ENCODE data around the gene LTA. TPM values are rescaled to one million over a fixed set of nuclear protein-coding genes. Genes with fewer than 3 reads are reported as not detected.

The LTA gene
- total RNA-seq, 2 donors from 2014 or later = 1.2 TPM; not detected in 1

DNA sequence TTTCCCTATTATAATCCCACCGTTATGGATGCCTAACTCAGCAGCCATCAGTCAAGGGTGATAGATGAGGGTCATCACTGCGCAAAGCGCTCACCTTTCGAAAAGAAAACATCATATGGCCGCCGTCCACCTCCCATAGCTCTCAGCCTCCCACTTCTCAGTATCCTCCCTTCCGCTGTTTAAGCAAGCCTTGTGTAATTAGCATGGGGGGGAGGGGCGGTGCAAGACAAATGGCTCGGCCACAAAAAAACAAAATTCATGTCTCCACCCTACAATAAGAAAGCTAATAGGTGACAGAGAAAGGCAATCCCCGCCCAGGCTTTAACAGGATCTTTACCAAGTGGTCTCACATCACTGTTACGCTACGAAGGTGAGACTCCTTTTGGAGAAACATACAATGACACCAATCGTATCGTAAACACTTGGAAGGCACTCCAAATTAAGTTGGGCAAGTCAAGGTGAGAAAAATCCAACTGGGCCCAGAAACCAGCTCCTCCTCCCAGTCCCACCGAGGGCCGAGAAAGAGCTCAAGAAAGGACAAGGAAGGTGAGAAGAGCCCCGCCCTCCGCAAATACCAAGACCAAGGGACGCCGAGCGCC is 30.9 kb upstream of the LTA start:
- intact Hi-C loops (cut with DNase I) = no loop called here

DNA sequence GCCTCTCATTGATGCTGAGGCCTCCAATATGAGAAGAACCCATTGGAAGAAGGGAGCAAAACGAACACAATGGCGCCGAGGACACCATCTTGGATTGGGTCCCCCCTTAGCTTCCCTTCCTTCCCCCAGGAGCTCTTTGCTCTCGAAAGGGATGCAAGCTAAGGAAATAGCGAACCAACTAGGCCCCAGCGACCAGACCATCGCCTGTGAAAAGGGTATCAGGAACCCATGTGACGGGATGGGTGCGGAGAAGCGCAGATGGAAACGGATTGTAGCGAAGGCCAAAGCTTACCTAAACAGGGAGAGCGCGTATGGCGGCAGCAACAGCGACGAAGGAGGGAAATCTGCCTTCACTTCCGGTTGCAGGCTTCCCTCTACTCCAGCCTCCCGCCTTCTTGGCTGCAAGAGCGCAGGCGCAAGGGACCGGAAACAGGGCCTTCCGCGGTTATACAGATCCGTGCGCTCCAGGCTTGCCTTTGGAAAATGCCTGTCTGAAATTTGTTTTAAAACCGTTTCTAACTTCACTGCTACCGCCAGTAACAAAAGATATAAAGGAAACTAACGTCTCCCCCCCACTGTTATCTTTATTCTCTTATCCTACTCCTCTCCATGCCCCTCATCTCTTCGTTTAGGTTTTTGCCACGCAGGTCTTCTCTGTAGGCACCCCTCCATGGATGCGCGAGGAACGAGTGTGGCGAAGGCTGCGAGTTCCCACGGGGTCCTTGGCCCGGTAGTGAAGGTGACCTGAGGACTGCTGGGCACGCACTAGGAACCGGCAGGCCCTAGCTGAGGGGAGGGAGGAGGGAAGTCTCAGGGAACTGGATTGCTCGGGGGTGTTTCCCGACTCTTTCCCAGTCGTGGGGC is 30.2 kb upstream of the LTA start, which contains the start of gene DDX39B:
TSS of gene DDX39B (minus strand) at position 346 of the 864 bp plus-strand sequence. CDS start 1,471 bp downstream, outside the sequence.
- Histone ChIP-seq H3K27me3 (replicated peaks; ENCODE audit: insufficient read depth) (no peaks in the 10 kb centered on the region), H3K9me3 (no peaks in the 10 kb centered on the region), H3K36me3 (peaks cover 0 to 7% of the 10 kb centered on the region in 2 donors), H3K4me3 (peak within 1 kb of the TSS; percentile 55 to 68), H3K27ac (peak within 1 kb of the TSS; percentile 97), H3K4me1 (replicated peaks) (peaks cover 21% of the 10 kb centered on the region)
- TF ChIP-seq CTCF (IDR thresholded peaks at IDR 0.05) (no peak), POLR2AphosphoS5 (IDR thresholded peaks at IDR 0.05) (peak; percentile 95), POLR2A (IDR thresholded peaks at IDR 0.05) (peak; percentile 82)
- intact Hi-C loops (cut with DNase I) = no loop called here
- peak; percentile 96 for DNase-seq (ENCODE audit: low spot score)
- under 1% methylated on average over 42 of the region's 43 CpGs for WGBS

More for the DNA sequence above, 30.9 kb upstream of the LTA start:
- TF ChIP-seq POLR2A (IDR thresholded peaks at IDR 0.05) = no peak
- TF ChIP-seq CTCF (IDR thresholded peaks at IDR 0.05) = no peak
- no peak for TF ChIP-seq POLR2AphosphoS5 (IDR thresholded peaks at IDR 0.05)
- H3K27ac ChIP-seq = peak overlapping the region; percentile 97
- WGBS = under 1% methylated on average over 21 of the region's 21 CpGs
- peak overlapping the region; percentile 55 to 68 for H3K4me3 ChIP-seq
- peak; percentile 46 for DNase-seq (ENCODE audit: low spot score)
- H3K36me3 ChIP-seq = peaks cover 0 to 14% of the 10 kb centered on the region in 2 donors
- peaks cover 21% of the 10 kb centered on the region for H3K4me1 ChIP-seq (replicated peaks)
- H3K27me3 ChIP-seq (replicated peaks; ENCODE audit: insufficient read depth) = no peaks in the 10 kb centered on the region
- H3K9me3 ChIP-seq = no peaks in the 10 kb centered on the region

DNA sequence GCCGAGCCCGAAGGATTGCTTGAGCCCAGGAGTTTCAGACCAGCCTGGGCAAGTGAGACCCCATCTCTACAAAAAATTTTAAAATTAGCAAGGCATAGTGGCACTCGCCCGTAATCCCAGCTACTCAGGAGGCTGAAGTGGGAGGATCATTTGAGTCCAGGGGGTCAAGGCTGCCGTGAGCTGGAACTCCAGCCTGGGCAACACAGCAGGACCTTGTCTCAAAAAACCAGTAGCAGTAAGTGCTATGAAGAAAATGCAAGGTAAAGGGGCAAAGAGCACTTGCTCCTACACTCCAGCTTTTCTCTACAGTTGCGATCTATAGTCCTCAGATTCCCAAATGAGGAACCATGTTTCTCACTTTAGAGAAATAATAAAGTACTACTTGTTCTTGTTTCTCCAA is 28.4 kb upstream of the LTA start:
- 94% methylated on average over 6 of the region's 6 CpGs for WGBS
- intact Hi-C loops (cut with DNase I) = no loop called here
- DNase-seq (ENCODE audit: low spot score) = no peak
- Histone ChIP-seq H3K9me3 (no peaks in the 10 kb centered on the region), H3K4me1 (replicated peaks) (peaks cover 25% of the 10 kb centered on the region), H3K4me3 (no peak overlapping the region), H3K36me3 (no peaks in the 10 kb centered on the region), H3K27me3 (replicated peaks; ENCODE audit: insufficient read depth) (no peaks in the 10 kb centered on the region), H3K27ac (no peak overlapping the region)
- no peak for TF ChIP-seq CTCF (IDR thresholded peaks at IDR 0.05)

GRCh38 chr6:31544676-31545075 is 27.4 kb upstream of the LTA start:
- no peaks in the 10 kb centered on the region for H3K36me3 ChIP-seq
- no peak overlapping the region for H3K4me3 ChIP-seq
- no peaks in the 10 kb centered on the region for H3K27me3 ChIP-seq (replicated peaks; ENCODE audit: insufficient read depth)
- WGBS = 80% methylated on average over 2 of the region's 2 CpGs
- peaks cover 16% of the 10 kb centered on the region for H3K4me1 ChIP-seq (replicated peaks)
- TF ChIP-seq POLR2A (IDR thresholded peaks at IDR 0.05) = no peak
- no peak for TF ChIP-seq CTCF (IDR thresholded peaks at IDR 0.05)
- TF ChIP-seq POLR2AphosphoS5 (IDR thresholded peaks at IDR 0.05) = no peak
- intact Hi-C loops (cut with DNase I) = no loop called here
- no peaks in the 10 kb centered on the region for H3K9me3 ChIP-seq
- H3K27ac ChIP-seq = no peak overlapping the region
- DNase-seq (ENCODE audit: low spot score) = no peak

Measured in prostate gland (tissue), 2 donors.